Fibroblast of upper back skin (primary cell): ENCODE data around the gene CCDC60.

ENCODE experiments used
- DNase-seq: peaks from one replicate; pipeline ENCODE4 v3.0.0-alpha.2; 2013

CCDC60 gene

GRCh38 chr12:119546340-119546739, 211.8 kb downstream of the CCDC60 start:
- DNase-seq: no peak

GRCh38 chr12:119547001-119547400, 212.5 kb downstream of the CCDC60 start:
- DNase-seq: no peak

- no peak for DNase-seq
These were observed 222.3 kb downstream of the CCDC60 start for GRCh38 chr12:119556854-119557253.

- no peak for DNase-seq
These were observed 230.9 kb downstream of the CCDC60 start for GRCh38 chr12:119565404-119565803.

GRCh38 chr12:119570771-119571170, 236.2 kb downstream of the CCDC60 start:
- no peak for DNase-seq

- DNase-seq: no peak
These were observed 238.6 kb downstream of the CCDC60 start for GRCh38 chr12:119573086-119573485.

- DNase-seq: no peak
These were observed 239.7 kb downstream of the CCDC60 start for GRCh38 chr12:119574255-119574654.

- DNase-seq: no peak
These were observed 241.7 kb downstream of the CCDC60 start for GRCh38 chr12:119576118-119576810.

GRCh38 chr12:119576915-119577314, 242.4 kb downstream of the CCDC60 start:
- DNase-seq: no peak

- no peak for DNase-seq
These were observed 243.6 kb downstream of the CCDC60 start for GRCh38 chr12:119578112-119578511.

GRCh38 chr12:119589097-119589496, 254.6 kb downstream of the CCDC60 start:
- no peak for DNase-seq

GRCh38 chr12:119589634-119590033, 255.1 kb downstream of the CCDC60 start:
- no peak for DNase-seq
